K562 (cell line): ENCODE data around the gene TUBA4B. TPM values are rescaled to one million over a fixed set of nuclear protein-coding genes. Genes with fewer than 3 reads are reported as not detected.

ENCODE experiments used
- ATF1 ChIP-seq, 2 experiments: fragments of 450-650 bp in 1 of 2; IDR thresholded peaks; 2 replicates each; pipeline ENCODE4 v1.6.1; 2016; ENCODE audit warnings: missing compliant biosample characterization in 1 of 2, missing genetic modification characterization in 1 of 2
- CBFA2T2 ChIP-seq: fragments of 450-650 bp; conservative IDR thresholded peaks from 2 replicates; pipeline ENCODE4 v1.6.1; 2017; ENCODE audit warnings: mild to moderate bottlenecking
- CCAR2 ChIP-seq: fragments of 200-400 bp; formaldehyde crosslinking; IDR thresholded peaks from 2 replicates; pipeline ENCODE4 v1.6.1; 2017; ENCODE audit warnings: mild to moderate bottlenecking, low read depth, low read length
- NCOA1 ChIP-seq: fragments of 450-650 bp; IDR thresholded peaks from 2 replicates; pipeline ENCODE4 v1.6.1; 2016; ENCODE audit warnings: low read depth
- NFIC ChIP-seq: fragments of 450-650 bp; IDR thresholded peaks from 2 replicates; pipeline ENCODE4 v1.6.1; 2017; ENCODE audit warnings: mild to moderate bottlenecking, inconsistent platforms
- POLR3G ChIP-seq: IDR thresholded peaks from 2 replicates; pipeline ENCODE4 v1.6.1; 2011; ENCODE audit not compliant: insufficient read length, insufficient replicate concordance; ENCODE audit errors: extremely low read depth
- SAP30 ChIP-seq: fragments of 200-600 bp; sonication (generic); IDR thresholded peaks from 2 replicates; pipeline ENCODE4 v1.6.1; 2012; ENCODE audit warnings: borderline replicate concordance, low read depth, mild to moderate bottlenecking, moderate library complexity, low read length, control low read depth, inconsistent platforms; ENCODE audit not compliant: insufficient read depth, poor library complexity, severe bottlenecking
- ZNF311 ChIP-seq: fragments of 250-450 bp; sonication (Bioruptor Pico); IDR thresholded peaks from 2 replicates; pipeline ENCODE4 v1.4.0; 2020; ENCODE audit warnings: mild to moderate bottlenecking, moderate library complexity
- ZNF57 ChIP-seq: fragments of 450-650 bp; formaldehyde crosslinking; IDR thresholded peaks from 2 replicates; pipeline ENCODE4 v1.4.0; 2020; ENCODE audit warnings: mild to moderate bottlenecking, moderate library complexity
- ZNF586 ChIP-seq: fragments of 450-650 bp; formaldehyde crosslinking; conservative IDR thresholded peaks from 2 replicates; pipeline ENCODE4 v1.4.0; 2020; ENCODE audit warnings: mild to moderate bottlenecking, moderate library complexity
- polyA plus RNA-seq, 8 experiments: library from polyadenylated mRNA; depleted of rRNA in 4 of 8; stranded (reverse) in 5 of 8; unstranded in 3 of 8; fragments of >200 nt; fragmentation: Nextera tagmentation in 2 of 8; fragmentation: Illumina TruSeq in 1 of 8; extraction: Ambion mirVana in 2 of 8; extraction: Trizol in 1 of 8; gene quantifications; 2 replicates each; pipeline versions ENCODE4 v1.2.1 to v1.2.3, GENCODE V29; 2011 to 2014; ENCODE audit warnings: inconsistent platforms in 1 of 8, missing spikeins in 1 of 8
- total RNA-seq, 7 experiments: library from RNA; depleted of rRNA in 6 of 7; stranded (reverse); fragments of >200 nt in 6 of 7; fragmentation: Illumina TruSeq in 2 of 7; extraction: Trizol in 2 of 7; gene quantifications; 2 replicates each; pipeline versions ENCODE4 v1.2.1 to v1.2.3, GENCODE V29; 2011 to 2021; ENCODE audit warnings: low replicate concordance in 1 of 7
- TF ChIP-seq, protein P1 (sequence below): sonication (generic); formaldehyde crosslinking; IDR thresholded peaks from 2 replicates; pipeline ENCODE4 v1.8.0; 2022; ENCODE audit warnings: missing genetic modification reagents, mild to moderate bottlenecking, borderline replicate concordance
- TF ChIP-seq, protein P2 (sequence below): fragments of 200-400 bp; formaldehyde crosslinking; IDR thresholded peaks from 2 replicates; pipeline ENCODE4 v1.6.1; 2017; ENCODE audit warnings: mild to moderate bottlenecking, low read depth, low read length, moderate library complexity
- TF ChIP-seq, protein P3 (sequence below): fragments of 250-450 bp; sonication (Bioruptor Pico); IDR thresholded peaks from 2 replicates; pipeline ENCODE4 v1.8.0; 2021; ENCODE audit warnings: moderate library complexity, mild to moderate bottlenecking, inconsistent platforms
- TF ChIP-seq, protein P4 (sequence below): fragments of 250-450 bp; sonication (Bioruptor Pico); IDR thresholded peaks from 2 replicates; pipeline ENCODE4 v1.4.0; 2020; ENCODE audit warnings: mild to moderate bottlenecking
- TF ChIP-seq, protein P5 (sequence below): fragments of 450-650 bp; IDR thresholded peaks from 2 replicates; pipeline ENCODE4 v1.7.0; 2016; ENCODE audit warnings: borderline replicate concordance

TUBA4B gene
- total and polyA plus RNA-seq, 9 of the 15 experiments (the other 6 are each of a cell fraction or from before 2014, with no cell fraction given): 0.04 TPM; not detected in 8

DNA sequence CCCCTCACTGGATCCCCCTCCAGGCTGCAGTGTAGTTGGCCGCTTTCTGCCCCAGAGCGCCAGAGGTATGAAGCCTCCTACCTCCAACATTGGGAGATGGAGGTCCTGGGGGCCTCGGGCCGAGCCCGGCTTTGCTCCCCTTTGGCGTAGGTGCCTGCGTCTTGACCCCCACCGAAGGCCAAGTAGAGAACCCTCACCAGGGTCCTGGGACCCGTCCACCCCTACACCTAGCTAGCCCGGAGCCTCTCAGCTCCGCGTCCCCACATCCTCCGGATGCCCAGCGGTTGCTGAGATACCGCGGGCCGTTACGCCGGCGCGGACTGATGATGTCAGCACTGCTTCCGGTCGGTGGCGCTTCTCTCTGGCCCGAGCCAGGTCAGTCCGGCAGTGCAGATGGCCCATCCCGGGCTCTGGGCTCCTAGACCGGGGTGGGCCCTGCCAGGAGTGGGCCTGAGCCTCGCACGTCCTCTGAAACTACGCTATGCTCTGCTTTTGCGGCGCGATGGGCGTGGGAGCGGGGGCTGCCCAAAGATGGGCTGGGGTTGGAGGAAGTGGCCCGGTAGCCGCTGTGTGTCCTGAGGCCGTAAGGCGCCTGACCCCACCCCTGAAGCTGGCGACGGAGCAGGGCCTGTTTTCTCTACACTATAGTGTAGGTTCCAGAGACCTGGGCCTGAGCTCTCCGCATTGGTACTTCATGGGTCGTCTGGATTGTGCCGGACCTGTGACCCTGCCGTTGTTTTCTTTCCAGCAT lies 7.7 kb upstream of the TUBA4B start, which contains the start of the genes GLB1L and STK16 (continued):
- TF ChIP-seq CCAR2 (no peak), NCOA1 (no peak), ZNF57 (no peak), ZNF311 (CRISPR knock-in tag) (no peak), ZNF586 (CRISPR knock-in tag) (no peak), ATF1 (CRISPR knock-in tag; IDR thresholded peaks at IDR 0.05) (peak; percentile 85), ATF1 (tag; IDR thresholded peaks at IDR 0.05) (peak; percentile 98), CBFA2T2 (no peak), POLR3G (no peak), NFIC (peak; percentile 40; the same call in 1 of the 2 replicates), SAP30 (peak; percentile 61)
- TF ChIP-seq, protein P1, sequence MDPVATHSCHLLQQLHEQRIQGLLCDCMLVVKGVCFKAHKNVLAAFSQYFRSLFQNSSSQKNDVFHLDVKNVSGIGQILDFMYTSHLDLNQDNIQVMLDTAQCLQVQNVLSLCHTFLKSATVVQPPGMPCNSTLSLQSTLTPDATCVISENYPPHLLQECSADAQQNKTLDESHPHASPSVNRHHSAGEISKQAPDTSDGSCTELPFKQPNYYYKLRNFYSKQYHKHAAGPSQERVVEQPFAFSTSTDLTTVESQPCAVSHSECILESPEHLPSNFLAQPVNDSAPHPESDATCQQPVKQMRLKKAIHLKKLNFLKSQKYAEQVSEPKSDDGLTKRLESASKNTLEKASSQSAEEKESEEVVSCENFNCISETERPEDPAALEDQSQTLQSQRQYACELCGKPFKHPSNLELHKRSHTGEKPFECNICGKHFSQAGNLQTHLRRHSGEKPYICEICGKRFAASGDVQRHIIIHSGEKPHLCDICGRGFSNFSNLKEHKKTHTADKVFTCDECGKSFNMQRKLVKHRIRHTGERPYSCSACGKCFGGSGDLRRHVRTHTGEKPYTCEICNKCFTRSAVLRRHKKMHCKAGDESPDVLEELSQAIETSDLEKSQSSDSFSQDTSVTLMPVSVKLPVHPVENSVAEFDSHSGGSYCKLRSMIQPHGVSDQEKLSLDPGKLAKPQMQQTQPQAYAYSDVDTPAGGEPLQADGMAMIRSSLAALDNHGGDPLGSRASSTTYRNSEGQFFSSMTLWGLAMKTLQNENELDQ: no peak
- TF ChIP-seq, protein P2, sequence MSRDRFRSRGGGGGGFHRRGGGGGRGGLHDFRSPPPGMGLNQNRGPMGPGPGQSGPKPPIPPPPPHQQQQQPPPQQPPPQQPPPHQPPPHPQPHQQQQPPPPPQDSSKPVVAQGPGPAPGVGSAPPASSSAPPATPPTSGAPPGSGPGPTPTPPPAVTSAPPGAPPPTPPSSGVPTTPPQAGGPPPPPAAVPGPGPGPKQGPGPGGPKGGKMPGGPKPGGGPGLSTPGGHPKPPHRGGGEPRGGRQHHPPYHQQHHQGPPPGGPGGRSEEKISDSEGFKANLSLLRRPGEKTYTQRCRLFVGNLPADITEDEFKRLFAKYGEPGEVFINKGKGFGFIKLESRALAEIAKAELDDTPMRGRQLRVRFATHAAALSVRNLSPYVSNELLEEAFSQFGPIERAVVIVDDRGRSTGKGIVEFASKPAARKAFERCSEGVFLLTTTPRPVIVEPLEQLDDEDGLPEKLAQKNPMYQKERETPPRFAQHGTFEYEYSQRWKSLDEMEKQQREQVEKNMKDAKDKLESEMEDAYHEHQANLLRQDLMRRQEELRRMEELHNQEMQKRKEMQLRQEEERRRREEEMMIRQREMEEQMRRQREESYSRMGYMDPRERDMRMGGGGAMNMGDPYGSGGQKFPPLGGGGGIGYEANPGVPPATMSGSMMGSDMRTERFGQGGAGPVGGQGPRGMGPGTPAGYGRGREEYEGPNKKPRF: no peak
- TF ChIP-seq, protein P3, sequence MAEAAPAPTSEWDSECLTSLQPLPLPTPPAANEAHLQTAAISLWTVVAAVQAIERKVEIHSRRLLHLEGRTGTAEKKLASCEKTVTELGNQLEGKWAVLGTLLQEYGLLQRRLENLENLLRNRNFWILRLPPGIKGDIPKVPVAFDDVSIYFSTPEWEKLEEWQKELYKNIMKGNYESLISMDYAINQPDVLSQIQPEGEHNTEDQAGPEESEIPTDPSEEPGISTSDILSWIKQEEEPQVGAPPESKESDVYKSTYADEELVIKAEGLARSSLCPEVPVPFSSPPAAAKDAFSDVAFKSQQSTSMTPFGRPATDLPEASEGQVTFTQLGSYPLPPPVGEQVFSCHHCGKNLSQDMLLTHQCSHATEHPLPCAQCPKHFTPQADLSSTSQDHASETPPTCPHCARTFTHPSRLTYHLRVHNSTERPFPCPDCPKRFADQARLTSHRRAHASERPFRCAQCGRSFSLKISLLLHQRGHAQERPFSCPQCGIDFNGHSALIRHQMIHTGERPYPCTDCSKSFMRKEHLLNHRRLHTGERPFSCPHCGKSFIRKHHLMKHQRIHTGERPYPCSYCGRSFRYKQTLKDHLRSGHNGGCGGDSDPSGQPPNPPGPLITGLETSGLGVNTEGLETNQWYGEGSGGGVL (CRISPR knock-in tag): no peak
- TF ChIP-seq, protein P4, sequence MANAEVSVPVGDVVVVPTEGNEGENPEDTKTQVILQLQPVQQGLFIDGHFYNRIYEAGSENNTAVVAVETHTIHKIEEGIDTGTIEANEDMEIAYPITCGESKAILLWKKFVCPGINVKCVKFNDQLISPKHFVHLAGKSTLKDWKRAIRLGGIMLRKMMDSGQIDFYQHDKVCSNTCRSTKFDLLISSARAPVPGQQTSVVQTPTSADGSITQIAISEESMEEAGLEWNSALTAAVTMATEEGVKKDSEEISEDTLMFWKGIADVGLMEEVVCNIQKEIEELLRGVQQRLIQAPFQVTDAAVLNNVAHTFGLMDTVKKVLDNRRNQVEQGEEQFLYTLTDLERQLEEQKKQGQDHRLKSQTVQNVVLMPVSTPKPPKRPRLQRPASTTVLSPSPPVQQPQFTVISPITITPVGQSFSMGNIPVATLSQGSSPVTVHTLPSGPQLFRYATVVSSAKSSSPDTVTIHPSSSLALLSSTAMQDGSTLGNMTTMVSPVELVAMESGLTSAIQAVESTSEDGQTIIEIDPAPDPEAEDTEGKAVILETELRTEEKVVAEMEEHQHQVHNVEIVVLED (CRISPR knock-in tag): 0 out of 2 replicates have a peak, but pooled peaks have one; percentile 51
- TF ChIP-seq, protein P5, sequence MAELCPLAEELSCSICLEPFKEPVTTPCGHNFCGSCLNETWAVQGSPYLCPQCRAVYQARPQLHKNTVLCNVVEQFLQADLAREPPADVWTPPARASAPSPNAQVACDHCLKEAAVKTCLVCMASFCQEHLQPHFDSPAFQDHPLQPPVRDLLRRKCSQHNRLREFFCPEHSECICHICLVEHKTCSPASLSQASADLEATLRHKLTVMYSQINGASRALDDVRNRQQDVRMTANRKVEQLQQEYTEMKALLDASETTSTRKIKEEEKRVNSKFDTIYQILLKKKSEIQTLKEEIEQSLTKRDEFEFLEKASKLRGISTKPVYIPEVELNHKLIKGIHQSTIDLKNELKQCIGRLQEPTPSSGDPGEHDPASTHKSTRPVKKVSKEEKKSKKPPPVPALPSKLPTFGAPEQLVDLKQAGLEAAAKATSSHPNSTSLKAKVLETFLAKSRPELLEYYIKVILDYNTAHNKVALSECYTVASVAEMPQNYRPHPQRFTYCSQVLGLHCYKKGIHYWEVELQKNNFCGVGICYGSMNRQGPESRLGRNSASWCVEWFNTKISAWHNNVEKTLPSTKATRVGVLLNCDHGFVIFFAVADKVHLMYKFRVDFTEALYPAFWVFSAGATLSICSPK: no peak
